HG03571 (cell line): Measurements from ENCODE around the gene ASB2.

Experiments
- ATAC-seq: cut with Tn5 transposase; IDR thresholded peaks from one replicate; pipeline ENCODE4 v1.9.1; 2021; ENCODE audit not compliant: unreplicated experiment

Gene ASB2

DNA sequence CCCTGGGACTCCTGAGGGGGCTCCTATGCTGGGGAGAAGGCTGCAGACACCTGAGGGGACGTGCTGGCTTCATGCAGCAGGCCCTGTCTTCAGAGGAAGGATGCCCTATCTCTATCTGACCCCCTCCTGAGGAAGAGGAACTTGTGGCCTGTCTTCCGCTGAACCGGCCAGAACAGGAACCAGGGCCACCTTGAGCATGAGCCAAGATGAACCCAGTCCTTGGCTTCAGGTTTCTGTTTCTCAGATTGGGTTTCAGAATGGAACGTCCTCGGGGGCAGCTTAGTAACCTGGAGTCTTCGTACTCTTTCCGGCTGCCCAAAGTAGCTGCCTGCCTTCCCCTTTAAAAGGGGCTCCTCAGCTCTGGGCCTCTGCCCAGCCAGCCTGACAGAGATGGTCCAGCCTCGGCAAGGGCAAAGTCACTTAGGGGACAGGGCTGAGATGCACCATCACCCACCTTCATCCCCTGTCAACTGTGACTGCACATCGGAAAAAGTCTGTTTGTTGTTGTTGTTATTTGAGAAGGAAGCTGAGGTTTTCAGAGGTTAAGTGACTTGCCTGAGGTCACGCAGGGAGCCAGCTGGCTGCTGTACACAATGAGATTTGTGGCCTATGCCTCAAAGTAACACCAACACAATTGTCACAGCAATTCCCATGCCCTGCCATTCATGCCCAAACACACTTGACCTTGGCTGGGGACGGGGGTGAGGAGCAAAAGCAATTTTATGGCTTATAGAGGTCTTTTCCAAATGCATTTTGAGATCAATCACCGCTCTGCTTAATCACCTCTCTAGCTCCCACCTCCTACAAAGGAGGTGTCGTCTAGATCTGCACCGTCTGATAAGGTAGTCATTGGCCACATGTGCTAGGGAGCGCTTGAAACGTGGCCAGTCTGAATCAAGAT is 13.4 kb downstream of the ASB2 start:
- peak; percentile 54 for ATAC-seq

GRCh38 chr14:93961620-93962019 is 14.8 kb downstream of the ASB2 start:
- no peak for ATAC-seq

DNA sequence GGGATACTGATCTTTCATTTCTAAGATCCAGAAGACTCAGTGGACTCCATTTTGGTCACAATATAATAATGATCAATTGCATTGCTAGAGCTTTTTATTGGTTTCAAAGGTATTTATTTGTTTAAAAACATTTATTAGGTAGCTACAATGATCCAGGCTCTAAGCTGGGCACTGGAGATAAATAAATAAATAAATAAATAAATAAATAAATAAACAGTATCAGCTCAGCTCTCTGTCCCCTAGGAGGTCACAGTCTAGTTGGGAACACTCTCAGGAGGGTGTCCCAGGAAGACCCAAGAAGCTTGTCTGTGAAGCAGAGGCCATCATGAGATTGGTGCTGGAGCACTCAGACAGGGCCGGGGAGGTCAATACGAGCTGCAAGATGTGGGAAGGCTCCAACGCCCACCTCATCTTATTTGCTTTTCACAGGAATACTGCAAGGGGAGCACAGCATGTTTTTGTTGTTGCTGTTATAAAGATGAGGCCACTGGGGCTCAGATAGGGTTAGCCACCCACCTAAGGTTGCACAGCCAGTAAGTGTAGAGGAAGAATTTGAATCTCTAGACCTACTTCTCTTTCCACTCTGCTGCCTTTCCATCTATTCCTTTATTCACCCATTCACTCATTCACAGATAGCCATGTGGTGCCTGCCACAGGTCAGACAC is 15.5 kb downstream of the ASB2 start:
- no peak for ATAC-seq

DNA sequence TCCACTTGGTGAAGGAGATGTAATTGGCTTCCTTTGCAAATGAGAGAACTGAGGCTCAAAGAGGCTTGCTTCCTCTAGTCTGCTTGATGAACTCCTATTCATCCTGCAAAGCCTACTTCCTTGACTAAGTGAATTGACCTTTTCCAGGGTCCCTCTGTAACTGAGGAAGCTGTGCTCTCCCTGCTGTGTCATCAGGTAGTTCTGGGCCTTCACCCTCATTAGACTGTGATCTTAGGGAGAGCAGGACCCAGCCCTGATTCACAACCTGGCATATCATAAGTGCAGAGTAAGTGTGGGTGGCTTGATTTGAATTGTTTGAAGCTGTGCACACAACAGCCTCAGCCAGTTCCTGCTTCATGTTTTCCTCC is 16.3 kb downstream of the ASB2 start:
- no peak for ATAC-seq

GRCh38 chr14:93959239-93960107 is 16.9 kb downstream of the ASB2 start:
- ATAC-seq, result peak; percentile 63

DNA sequence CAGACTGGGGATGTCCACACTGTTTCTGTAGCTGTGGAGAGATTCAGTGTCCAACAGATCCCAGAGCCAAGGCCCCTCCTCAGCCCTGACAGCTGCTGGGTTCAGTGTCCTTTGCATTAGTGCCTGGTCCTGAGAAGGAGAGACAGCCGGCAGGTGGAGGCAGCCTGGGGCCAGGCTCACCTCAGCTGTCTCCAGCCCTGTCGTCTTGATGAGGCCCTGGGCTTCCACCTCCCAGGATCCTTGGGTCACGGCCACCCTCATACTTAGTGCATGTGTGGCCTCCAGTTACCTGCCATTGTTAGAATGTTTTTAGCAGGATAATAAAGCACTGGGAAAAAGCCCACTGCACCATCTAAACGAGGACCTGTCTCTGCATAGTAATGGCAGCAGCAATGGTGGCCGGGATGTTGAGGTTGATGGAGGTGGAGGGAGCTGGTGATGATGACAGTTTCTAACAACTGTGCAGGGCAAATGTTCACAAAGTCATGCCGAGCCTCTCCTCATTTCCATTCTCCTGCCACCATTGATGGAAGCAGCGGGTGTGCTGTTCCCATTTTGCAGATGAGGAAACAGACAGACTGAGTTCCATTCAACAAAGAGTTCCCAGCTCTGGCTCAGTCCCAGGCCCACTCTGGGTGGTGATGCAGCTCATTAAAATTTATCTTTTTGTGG is 17.7 kb downstream of the ASB2 start:
- ATAC-seq, result no peak

GRCh38 chr14:93957751-93958566 is 18.4 kb downstream of the ASB2 start:
- no peak for ATAC-seq

- no peak for ATAC-seq
Measured at GRCh38 chr14:93957333-93957710, 19.0 kb downstream of the ASB2 start.

DNA sequence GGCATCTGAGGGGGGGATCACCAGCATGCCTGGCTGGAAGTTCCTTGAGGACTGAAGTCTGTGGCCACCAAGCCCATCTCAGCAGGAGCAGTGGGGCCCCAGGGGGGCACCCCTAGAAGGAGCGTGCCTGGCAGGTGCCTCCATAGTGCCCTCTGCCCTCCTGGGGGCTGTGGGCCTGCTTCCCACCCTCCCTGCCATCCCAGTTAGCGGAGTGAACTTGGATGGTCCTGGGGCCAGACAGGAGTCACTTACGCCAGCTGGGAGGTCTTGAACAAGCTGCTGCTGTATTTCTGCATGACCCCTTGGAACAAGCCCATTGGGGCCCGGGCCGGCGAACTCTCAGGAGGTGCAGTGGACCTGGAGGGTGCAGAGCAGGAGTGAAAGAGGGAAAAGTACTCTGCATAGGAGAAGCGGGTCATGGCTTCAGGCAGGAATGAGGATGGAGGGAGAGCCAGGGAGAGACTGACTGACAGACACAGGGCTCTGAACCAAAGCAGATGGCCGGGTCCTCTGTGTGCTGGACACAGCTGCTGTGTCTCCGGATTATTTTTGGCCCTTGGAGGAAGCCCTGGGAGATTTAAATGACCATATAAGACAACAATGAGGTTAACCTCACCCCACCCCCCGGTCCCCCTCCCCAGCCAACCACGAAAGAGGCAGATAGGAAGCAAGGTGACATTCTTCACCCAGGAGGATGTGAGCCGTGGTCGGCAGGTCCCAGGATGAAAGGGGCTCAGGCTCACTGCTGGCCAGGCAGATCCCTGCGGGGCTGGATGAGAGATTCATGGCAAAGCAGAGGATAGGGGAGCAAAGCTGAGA is 19.6 kb downstream of the ASB2 start:
- ATAC-seq, result no peak

- ATAC-seq, result no peak
Measured at GRCh38 chr14:93955850-93956481, 20.4 kb downstream of the ASB2 start.

- ATAC-seq, result peak; percentile 38
Measured at GRCh38 chr14:93954900-93955849, 21.2 kb downstream of the ASB2 start.

DNA sequence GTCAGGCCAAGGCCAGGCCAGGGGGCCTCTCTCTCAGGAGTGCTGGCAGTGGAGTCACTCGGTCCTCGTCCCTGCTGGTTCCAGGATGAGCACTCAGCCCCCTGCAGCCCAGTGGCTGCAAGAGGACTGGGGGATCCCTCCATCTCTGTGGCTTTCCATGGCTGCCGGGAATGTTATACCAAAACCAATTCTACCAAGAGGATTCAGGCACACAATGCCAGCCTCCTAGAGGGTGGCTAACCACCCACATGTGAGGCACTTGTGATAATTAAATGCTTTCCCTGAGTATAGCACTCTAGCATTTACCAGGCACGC is 21.9 kb downstream of the ASB2 start:
- ATAC-seq, result no peak

- no peak for ATAC-seq
Measured at GRCh38 chr14:93953739-93954515, 22.4 kb downstream of the ASB2 start.

GRCh38 chr14:93953263-93953662 is 23.1 kb downstream of the ASB2 start:
- ATAC-seq, result no peak

DNA sequence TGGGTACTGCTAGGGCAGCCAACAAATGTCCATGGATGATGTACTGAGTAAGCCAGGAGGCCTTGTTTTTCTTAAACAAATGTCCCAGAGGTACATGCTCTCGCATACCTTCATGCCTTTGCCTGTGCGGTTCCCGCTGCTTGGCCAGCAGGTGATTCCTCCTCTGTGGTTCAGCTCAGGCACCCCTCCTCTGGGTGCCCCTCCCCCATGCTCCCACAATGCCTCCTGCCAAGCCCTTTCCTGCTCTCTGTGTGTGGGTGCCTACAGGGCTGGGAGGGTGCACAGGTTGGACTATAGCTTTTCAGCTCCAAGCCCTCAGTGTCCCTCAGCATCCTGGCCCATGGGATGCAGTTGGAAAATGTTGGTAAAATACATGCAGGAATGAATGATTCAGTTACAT is 23.5 kb downstream of the ASB2 start:
- no peak for ATAC-seq

- no peak for ATAC-seq
Measured at GRCh38 chr14:93951635-93952540, 24.5 kb downstream of the ASB2 start.
